Right lobe of liver (tissue), 4 donors: ENCODE results near the gene MXD4.

Source experiments
- POLR2A ChIP-seq: fragments of 450-650 bp; IDR thresholded peaks from one replicate; pipeline ENCODE4 v1.6.1; 2017; ENCODE audit warnings: antibody characterized with exemption, mild to moderate bottlenecking
- TF ChIP-seq, protein P1 (sequence below), 4 donors: fragments of 200-600 bp in 3 of 4; fragments of 450-650 bp in 1 of 4; IDR thresholded peaks; one replicate each; pipeline versions ENCODE4 v1.5.1 to v1.8.0; 2016 to 2022; ENCODE audit warnings: antibody characterized with exemption in 4 of 4, mild to moderate bottlenecking in 2 of 4
- donor health status: DM: no; HTN: no; CAD: no.
- donor health status: DM: no; HTN: no; CAD: no.
- donor health status: DM: no; HTN: yes; CAD: no.

- TF ChIP-seq, protein P1, sequence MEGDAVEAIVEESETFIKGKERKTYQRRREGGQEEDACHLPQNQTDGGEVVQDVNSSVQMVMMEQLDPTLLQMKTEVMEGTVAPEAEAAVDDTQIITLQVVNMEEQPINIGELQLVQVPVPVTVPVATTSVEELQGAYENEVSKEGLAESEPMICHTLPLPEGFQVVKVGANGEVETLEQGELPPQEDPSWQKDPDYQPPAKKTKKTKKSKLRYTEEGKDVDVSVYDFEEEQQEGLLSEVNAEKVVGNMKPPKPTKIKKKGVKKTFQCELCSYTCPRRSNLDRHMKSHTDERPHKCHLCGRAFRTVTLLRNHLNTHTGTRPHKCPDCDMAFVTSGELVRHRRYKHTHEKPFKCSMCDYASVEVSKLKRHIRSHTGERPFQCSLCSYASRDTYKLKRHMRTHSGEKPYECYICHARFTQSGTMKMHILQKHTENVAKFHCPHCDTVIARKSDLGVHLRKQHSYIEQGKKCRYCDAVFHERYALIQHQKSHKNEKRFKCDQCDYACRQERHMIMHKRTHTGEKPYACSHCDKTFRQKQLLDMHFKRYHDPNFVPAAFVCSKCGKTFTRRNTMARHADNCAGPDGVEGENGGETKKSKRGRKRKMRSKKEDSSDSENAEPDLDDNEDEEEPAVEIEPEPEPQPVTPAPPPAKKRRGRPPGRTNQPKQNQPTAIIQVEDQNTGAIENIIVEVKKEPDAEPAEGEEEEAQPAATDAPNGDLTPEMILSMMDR (IDR thresholded peaks at IDR 0.05): no peak
- TF ChIP-seq POLR2A: no peak
Observed at GRCh38 chr4:2304321-2304876, 42.5 kb upstream of the MXD4 start.
